ENCODE data around the gene SLC25A42. TPM values are rescaled to one million over a fixed set of nuclear protein-coding genes. Genes with fewer than 3 reads are reported as not detected.
"Not testable (repeated sequence)": the region's sequence is repeated elsewhere in the genome, so short reads cannot be mapped to it uniquely, and the experiment has no call there.

The SLC25A42 gene
- total RNA-seq, 2 donors from 2014 or later: 14.1 to 18.5 TPM

DNA sequence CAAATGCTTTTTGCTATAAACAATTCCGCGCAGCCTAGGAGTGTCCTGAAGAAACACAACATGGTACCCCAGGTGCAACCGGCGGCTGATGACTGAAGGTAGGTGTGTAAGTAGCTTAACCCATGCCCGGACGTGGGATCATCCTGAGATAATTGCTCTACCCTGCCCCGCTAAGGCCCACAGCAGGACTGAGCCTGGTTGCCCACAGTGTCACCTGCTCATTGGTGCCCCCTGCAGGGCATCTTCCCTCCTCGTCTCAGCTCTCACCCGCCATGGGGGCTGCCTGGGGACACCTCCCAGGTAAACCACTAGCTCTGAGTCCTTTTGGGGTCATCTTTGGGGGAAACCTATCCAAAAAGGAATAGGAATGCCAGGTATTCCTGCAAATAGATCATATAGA is 52.2 kb downstream of the SLC25A42 start:
- no peak overlapping the region for H3K27ac Mint-ChIP-seq
- H3K4me3 Mint-ChIP-seq: no peak overlapping the region
- H3K4me1 Mint-ChIP-seq: no peaks in the 10 kb centered on the region
- H3K27me3 Mint-ChIP-seq: no peaks in the 10 kb centered on the region
- H3K9me3 Mint-ChIP-seq: no peaks in the 10 kb centered on the region
- peak; percentile 59 for ATAC-seq (replicated peaks)
- H3K36me3 Mint-ChIP-seq (ENCODE audit: low read depth): peaks cover 13% of the 10 kb centered on the region

DNA sequence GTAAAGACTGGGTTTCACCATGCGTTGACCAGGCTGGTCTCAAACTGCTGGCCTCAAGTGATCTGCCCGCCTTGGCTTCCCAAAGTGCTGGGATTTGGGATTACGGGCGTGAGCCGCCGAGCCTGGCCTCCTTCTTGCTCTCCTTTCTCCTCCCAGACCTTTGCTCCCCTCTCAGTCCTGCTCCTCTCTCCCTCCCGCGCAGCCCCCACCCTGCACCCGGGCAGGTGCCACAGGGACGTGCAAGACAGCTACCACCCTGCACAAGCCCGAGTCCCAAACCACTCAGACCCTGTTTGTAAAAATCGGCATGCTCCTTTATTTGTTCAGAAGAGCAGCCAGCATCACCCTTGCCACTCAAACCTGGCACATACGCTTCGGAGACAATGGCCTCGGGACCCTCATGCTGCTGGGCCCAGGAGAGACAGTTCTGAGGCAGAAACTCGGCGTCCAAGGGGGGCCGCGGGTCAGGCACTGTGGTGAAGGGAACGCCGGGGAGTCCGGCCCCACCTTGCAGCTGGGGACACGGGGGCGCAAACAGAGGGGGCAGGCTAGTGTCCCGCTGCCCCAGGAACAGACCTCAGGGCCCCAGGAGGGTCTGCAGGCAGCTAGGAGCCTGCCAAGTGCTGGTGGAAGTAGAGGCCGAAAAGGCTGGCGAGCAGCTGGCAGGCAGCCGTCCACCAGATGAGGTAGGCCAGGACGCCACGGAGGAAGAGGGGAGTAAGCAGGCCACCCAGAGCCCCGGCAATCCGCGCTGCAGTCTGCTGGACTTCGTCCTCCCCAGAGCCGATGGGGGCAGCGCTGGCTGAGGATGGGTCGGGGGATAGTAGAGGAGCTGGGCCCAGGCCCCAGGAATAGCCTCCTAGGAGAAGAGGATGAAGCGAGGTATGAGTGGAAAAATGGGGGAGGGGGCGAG is 55.8 kb downstream of the SLC25A42 start:
- Mint-ChIP-seq H3K27ac (no peak overlapping the region), H3K4me3 (no peak overlapping the region), H3K9me3 (peaks cover 6% of the 10 kb centered on the region), H3K4me1 (no peaks in the 10 kb centered on the region), H3K36me3 (ENCODE audit: low read depth) (peaks cover 34% of the 10 kb centered on the region), H3K27me3 (no peaks in the 10 kb centered on the region)
- ATAC-seq (replicated peaks): no peak

GRCh38 chr19:19120308-19121231 is 56.8 kb downstream of the SLC25A42 start:
- ATAC-seq (replicated peaks): peak; percentile 55
- Mint-ChIP-seq H3K27ac (no peak overlapping the region), H3K4me3 (no peak overlapping the region), H3K4me1 (no peaks in the 10 kb centered on the region), H3K9me3 (peaks cover 6% of the 10 kb centered on the region), H3K27me3 (no peaks in the 10 kb centered on the region), H3K36me3 (ENCODE audit: low read depth) (peaks cover 34% of the 10 kb centered on the region)

- H3K27me3 Mint-ChIP-seq: no peaks in the 10 kb centered on the region
- H3K36me3 Mint-ChIP-seq (ENCODE audit: low read depth): peaks cover 34% of the 10 kb centered on the region
- H3K4me1 Mint-ChIP-seq: no peaks in the 10 kb centered on the region
- H3K9me3 Mint-ChIP-seq: peaks cover 6% of the 10 kb centered on the region
- no peak overlapping the region for H3K4me3 Mint-ChIP-seq
- no peak overlapping the region for H3K27ac Mint-ChIP-seq
- ATAC-seq (replicated peaks): no peak
These were observed 57.6 kb downstream of the SLC25A42 start for GRCh38 chr19:19121371-19121770.

GRCh38 chr19:19122902-19123301 is 59.1 kb downstream of the SLC25A42 start:
- Mint-ChIP-seq H3K36me3 (ENCODE audit: low read depth) (peaks cover 37% of the 10 kb centered on the region), H3K4me1 (no peaks in the 10 kb centered on the region), H3K9me3 (peaks cover 6% of the 10 kb centered on the region), H3K27ac (no peak overlapping the region), H3K4me3 (no peak overlapping the region), H3K27me3 (no peaks in the 10 kb centered on the region)
- no peak for ATAC-seq (replicated peaks)

GRCh38 chr19:19123386-19123785 is 59.6 kb downstream of the SLC25A42 start:
- no peak overlapping the region for H3K27ac Mint-ChIP-seq
- peaks cover 6% of the 10 kb centered on the region for H3K9me3 Mint-ChIP-seq
- H3K36me3 Mint-ChIP-seq (ENCODE audit: low read depth): peaks cover 40% of the 10 kb centered on the region
- H3K4me1 Mint-ChIP-seq: no peaks in the 10 kb centered on the region
- ATAC-seq (replicated peaks): no peak
- H3K27me3 Mint-ChIP-seq: no peaks in the 10 kb centered on the region
- no peak overlapping the region for H3K4me3 Mint-ChIP-seq

DNA sequence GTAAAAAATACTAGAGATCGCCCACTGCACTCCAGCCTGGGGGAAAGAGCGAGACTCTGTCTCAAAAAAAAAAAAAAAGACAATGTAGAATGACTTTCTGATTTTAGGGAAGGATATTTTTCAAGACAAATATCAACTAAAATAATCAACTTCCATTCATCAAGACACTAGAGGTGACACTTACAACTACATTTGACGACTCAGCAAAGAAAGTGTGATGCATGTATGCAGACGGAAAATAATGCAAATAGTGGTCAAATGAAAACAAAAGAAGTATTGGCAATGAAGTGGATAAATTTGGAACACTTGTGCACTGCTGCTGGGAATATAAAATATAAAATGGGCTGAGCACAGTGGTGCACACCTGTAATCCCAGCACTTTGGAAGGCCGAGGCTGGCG is 62.3 kb downstream of the SLC25A42 start:
- Mint-ChIP-seq H3K27ac (no peak overlapping the region), H3K4me1 (no peaks in the 10 kb centered on the region), H3K4me3 (no peak overlapping the region), H3K36me3 (ENCODE audit: low read depth) (peaks cover 33% of the 10 kb centered on the region), H3K9me3 (peaks cover 6% of the 10 kb centered on the region), H3K27me3 (no peaks in the 10 kb centered on the region)
- no peak for ATAC-seq (replicated peaks)

DNA sequence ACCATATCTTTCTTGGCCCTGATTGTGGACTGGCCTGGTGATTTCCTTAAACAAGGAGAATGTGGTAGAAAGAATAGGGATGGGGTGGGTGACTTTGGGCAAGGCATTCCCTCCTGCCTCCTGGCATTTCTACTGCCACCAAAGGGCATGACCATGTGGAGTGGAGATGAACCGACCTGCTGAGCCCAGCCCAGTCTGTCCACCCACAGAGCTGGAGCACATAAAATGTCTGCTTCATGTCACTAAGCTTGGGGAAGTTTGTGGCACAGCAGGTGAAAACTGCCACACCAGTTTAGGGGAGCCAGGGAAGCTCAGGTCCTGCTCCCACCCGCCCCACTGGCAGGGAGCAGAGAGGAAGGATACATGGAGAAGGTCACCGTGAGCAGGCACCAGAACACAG is 68.2 kb downstream of the SLC25A42 start:
- Mint-ChIP-seq H3K27me3 (no peaks in the 10 kb centered on the region), H3K36me3 (ENCODE audit: low read depth) (peaks cover 12% of the 10 kb centered on the region), H3K4me1 (peaks cover 6% of the 10 kb centered on the region), H3K27ac (no peak overlapping the region), H3K9me3 (no peaks in the 10 kb centered on the region), H3K4me3 (no peak overlapping the region)
- no peak for ATAC-seq (replicated peaks)

GRCh38 chr19:19132912-19133311 is 69.1 kb downstream of the SLC25A42 start:
- Mint-ChIP-seq H3K9me3 (no peaks in the 10 kb centered on the region), H3K4me1 (peaks cover 15% of the 10 kb centered on the region), H3K36me3 (ENCODE audit: low read depth) (peaks cover 9% of the 10 kb centered on the region), H3K27me3 (no peaks in the 10 kb centered on the region), H3K27ac (no peak overlapping the region), H3K4me3 (no peak overlapping the region)
- no peak for ATAC-seq (replicated peaks)

- Mint-ChIP-seq H3K4me3 (no peak overlapping the region), H3K27me3 (no peaks in the 10 kb centered on the region), H3K9me3 (no peaks in the 10 kb centered on the region), H3K4me1 (peaks cover 25% of the 10 kb centered on the region), H3K27ac (no peak overlapping the region), H3K36me3 (ENCODE audit: low read depth) (peaks cover under 1% of the 10 kb centered on the region)
- no peak for ATAC-seq (replicated peaks)
These were observed 70.2 kb downstream of the SLC25A42 start for GRCh38 chr19:19133985-19134384.

- Mint-ChIP-seq H3K36me3 (ENCODE audit: low read depth) (no peaks in the 10 kb centered on the region), H3K4me1 (peaks cover 25% of the 10 kb centered on the region), H3K9me3 (no peaks in the 10 kb centered on the region), H3K27me3 (no peaks in the 10 kb centered on the region), H3K4me3 (no peak overlapping the region), H3K27ac (no peak overlapping the region)
- ATAC-seq (replicated peaks): no peak
These were observed 70.9 kb downstream of the SLC25A42 start for GRCh38 chr19:19134687-19135158.

DNA sequence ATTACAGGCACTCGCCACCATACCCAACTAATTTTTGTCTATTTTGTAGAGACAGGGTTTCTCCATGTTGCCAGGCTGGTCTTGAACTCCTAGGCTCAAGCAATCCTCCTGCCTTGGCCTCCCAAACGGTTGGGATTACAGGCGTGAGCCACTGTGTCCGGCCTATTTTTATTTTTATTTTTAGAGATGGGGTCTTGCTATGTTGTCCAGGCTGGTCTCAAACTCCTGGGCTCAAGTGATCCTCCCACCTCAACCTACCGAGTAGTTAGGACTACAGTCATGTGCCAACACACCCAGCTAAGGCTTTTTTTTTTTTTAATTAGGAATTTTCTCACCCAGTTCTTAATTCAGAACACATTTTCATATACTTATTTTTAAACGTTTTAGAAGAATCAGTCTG is 71.9 kb downstream of the SLC25A42 start:
- ATAC-seq (replicated peaks); H3K4me3 Mint-ChIP-seq; H3K9me3 Mint-ChIP-seq; H3K27me3 Mint-ChIP-seq; H3K27ac Mint-ChIP-seq; H3K36me3 Mint-ChIP-seq (ENCODE audit: low read depth): not testable (repeated sequence)
- peaks cover 25% of the 10 kb centered on the region for H3K4me1 Mint-ChIP-seq

DNA sequence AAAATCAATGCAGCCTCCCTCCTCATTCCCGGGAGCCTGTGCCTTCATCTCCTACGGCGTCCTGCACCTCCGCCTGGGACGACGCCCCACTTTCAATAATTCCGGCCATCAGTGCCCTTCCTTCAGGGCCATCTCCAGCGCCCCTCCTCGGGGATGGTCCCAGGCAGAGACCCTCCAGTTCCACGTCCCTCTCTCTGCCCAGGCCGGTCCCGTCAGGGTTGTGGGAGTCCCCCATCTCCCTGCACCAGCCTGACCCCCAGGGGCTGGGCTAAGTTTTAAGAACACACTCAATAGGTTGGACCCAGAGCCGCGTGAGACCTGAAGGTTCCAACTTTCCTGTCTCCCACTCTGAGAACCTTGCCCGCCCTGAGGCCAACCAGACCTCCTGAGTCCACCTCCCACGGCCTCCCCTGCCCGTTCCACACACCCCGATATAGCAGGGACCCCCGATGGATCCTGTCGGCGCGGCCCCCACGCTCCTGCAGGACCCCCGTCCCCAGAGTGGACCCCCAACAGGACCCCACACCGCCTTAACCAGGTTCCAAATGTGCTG is 73.8 kb downstream of the SLC25A42 start:
- peak overlapping the region; percentile 98 for H3K4me3 Mint-ChIP-seq
- no peak for ATAC-seq (replicated peaks)

More for the DNA sequence above, 73.8 kb downstream of the SLC25A42 start:
- no peaks in the 10 kb centered on the region for H3K36me3 Mint-ChIP-seq (ENCODE audit: low read depth)
- peak overlapping the region; percentile 98 for H3K27ac Mint-ChIP-seq
- no peaks in the 10 kb centered on the region for H3K27me3 Mint-ChIP-seq
- H3K4me1 Mint-ChIP-seq: peaks cover 25% of the 10 kb centered on the region
- no peaks in the 10 kb centered on the region for H3K9me3 Mint-ChIP-seq
